ENCODE measurements around the gene CRISP1.

GRCh38 chr6:49902856-49903255 lies 36.5 kb upstream of the CRISP1 start:
- TF ChIP-seq, protein P1, sequence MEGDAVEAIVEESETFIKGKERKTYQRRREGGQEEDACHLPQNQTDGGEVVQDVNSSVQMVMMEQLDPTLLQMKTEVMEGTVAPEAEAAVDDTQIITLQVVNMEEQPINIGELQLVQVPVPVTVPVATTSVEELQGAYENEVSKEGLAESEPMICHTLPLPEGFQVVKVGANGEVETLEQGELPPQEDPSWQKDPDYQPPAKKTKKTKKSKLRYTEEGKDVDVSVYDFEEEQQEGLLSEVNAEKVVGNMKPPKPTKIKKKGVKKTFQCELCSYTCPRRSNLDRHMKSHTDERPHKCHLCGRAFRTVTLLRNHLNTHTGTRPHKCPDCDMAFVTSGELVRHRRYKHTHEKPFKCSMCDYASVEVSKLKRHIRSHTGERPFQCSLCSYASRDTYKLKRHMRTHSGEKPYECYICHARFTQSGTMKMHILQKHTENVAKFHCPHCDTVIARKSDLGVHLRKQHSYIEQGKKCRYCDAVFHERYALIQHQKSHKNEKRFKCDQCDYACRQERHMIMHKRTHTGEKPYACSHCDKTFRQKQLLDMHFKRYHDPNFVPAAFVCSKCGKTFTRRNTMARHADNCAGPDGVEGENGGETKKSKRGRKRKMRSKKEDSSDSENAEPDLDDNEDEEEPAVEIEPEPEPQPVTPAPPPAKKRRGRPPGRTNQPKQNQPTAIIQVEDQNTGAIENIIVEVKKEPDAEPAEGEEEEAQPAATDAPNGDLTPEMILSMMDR (IDR thresholded peaks at IDR 0.05) = no peak
- TF ChIP-seq POLR2A (IDR thresholded peaks at IDR 0.05) = no peak
